Measurements from ENCODE around the gene KTN1.

Gene KTN1

GRCh38 chr14:55673048-55673447 is 93.0 kb downstream of the KTN1 start:
- DNase-seq (ENCODE audit: low spot score), result no peak

- DNase-seq (ENCODE audit: low spot score), result no peak
Observed at GRCh38 chr14:55681096-55681495, 101.1 kb downstream of the KTN1 start.

- DNase-seq (ENCODE audit: low spot score), result no peak
Observed at GRCh38 chr14:55684956-55685584, 105.1 kb downstream of the KTN1 start.

- DNase-seq (ENCODE audit: low spot score), result no peak
Observed at GRCh38 chr14:55686713-55687112, 106.7 kb downstream of the KTN1 start.

- no peak for DNase-seq (ENCODE audit: low spot score)
Observed at GRCh38 chr14:55688566-55688965, 108.6 kb downstream of the KTN1 start.

GRCh38 chr14:55689981-55690871 is 110.2 kb downstream of the KTN1 start:
- no peak for DNase-seq (ENCODE audit: low spot score)

GRCh38 chr14:55691659-55692058 is 111.7 kb downstream of the KTN1 start:
- DNase-seq (ENCODE audit: low spot score), result peak; percentile 35

GRCh38 chr14:55693904-55694303 is 113.9 kb downstream of the KTN1 start:
- DNase-seq (ENCODE audit: low spot score), result no peak

GRCh38 chr14:55697414-55697861 is 117.4 kb downstream of the KTN1 start:
- no peak for DNase-seq (ENCODE audit: low spot score)

- DNase-seq (ENCODE audit: low spot score), result no peak
Observed at GRCh38 chr14:55698051-55698450, 118.0 kb downstream of the KTN1 start.

- DNase-seq (ENCODE audit: low spot score), result no peak
Observed at GRCh38 chr14:55699131-55700057, 119.4 kb downstream of the KTN1 start.

- peak; percentile 44 for DNase-seq (ENCODE audit: low spot score)
Observed at GRCh38 chr14:55701638-55702037, 121.6 kb downstream of the KTN1 start.

- no peak for DNase-seq (ENCODE audit: low spot score)
Observed at GRCh38 chr14:55702511-55702910, 122.5 kb downstream of the KTN1 start.

GRCh38 chr14:55704654-55705053 is 124.6 kb downstream of the KTN1 start:
- no peak for DNase-seq (ENCODE audit: low spot score)

- DNase-seq (ENCODE audit: low spot score), result no peak
Observed at GRCh38 chr14:55705651-55706364, 125.8 kb downstream of the KTN1 start.

- no peak for DNase-seq (ENCODE audit: low spot score)
Observed at GRCh38 chr14:55706365-55706684, 126.3 kb downstream of the KTN1 start.

- DNase-seq (ENCODE audit: low spot score), result no peak
Observed at GRCh38 chr14:55706893-55707292, 126.9 kb downstream of the KTN1 start.

- no peak for DNase-seq (ENCODE audit: low spot score)
Observed at GRCh38 chr14:55707365-55707804, 127.4 kb downstream of the KTN1 start.

GRCh38 chr14:55710506-55711041 is 130.6 kb downstream of the KTN1 start:
- DNase-seq (ENCODE audit: low spot score), result no peak

- no peak for DNase-seq (ENCODE audit: low spot score)
Observed at GRCh38 chr14:55711175-55711811, 131.3 kb downstream of the KTN1 start.

GRCh38 chr14:55712491-55712890 is 132.5 kb downstream of the KTN1 start:
- no peak for DNase-seq (ENCODE audit: low spot score)

Measured in germinal center (tissue), 1 donor.